ENCODE data around the gene ZNF831. TPM values are rescaled to one million over a fixed set of nuclear protein-coding genes. Genes with fewer than 3 reads are reported as not detected.

The ZNF831 gene
- polyA plus RNA-seq, 2 donors, result 0.09 to 0.16 TPM

DNA sequence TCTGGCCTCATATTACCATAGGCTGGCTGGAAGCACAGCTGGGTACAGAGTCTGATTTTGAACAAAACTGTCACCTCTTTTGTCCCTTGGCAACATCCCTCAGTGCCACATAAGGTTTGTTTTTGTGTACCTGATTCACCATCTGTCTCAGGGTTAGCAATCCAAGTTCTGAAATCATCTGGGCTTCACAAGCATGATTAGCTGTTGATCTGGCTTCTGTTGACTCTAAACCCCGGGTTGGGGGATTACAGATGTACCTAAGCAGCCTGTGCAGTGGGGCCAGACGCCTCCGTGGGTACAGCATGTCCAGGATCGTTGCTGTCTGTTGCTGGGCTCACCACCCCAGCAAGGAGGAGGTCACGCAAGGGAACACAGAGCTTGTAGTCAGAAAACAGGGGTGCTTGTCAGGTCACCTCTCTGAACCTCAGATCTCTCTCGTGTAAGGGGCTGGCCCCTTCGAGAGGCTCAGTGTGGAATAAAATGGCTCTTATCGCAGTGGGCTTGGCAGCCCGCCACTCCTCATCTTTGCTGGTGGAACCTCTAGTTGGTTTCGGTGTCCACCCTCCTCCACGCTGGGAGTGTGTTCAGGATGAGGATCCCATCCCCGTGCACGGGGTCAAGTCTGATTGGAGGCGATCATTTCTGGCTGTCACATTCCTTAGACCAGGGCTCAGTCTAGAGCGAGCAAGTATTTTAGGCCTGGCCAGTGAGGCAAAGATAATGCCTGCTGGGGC, 39.2 kb upstream of the ZNF831 start:
- H3K4me1 ChIP-seq (ENCODE audit: control insufficient read depth in 2 of 2, insufficient read depth in 2 of 2, low read length in 1 of 2), result peaks cover 0 to 3% of the 10 kb centered on the region in 2 donors
- no peaks in the 10 kb centered on the region for H3K9me3 ChIP-seq (ENCODE audit: control insufficient read depth in 2 of 2, insufficient read depth in 1 of 2, low read depth in 1 of 2, low read length in 1 of 2)
- H3K27ac ChIP-seq (ENCODE audit: low read depth in 2 of 2, low read length in 1 of 2), result no peak overlapping the region
- H3K4me3 ChIP-seq (ENCODE audit: low read depth in 1 of 2, low read length in 2 of 2), result no peak overlapping the region
- 91 to 92% methylated on average over 15 of the region's 15 CpGs for WGBS, 2 donors
- no peaks in the 10 kb centered on the region for H3K27me3 ChIP-seq (ENCODE audit: control insufficient read depth in 1 of 2, insufficient read depth in 2 of 2, low read length in 2 of 2)
- H3K36me3 ChIP-seq (ENCODE audit: control insufficient read depth in 2 of 2, insufficient read depth in 2 of 2, low read length in 1 of 2), result no peaks in the 10 kb centered on the region

DNA sequence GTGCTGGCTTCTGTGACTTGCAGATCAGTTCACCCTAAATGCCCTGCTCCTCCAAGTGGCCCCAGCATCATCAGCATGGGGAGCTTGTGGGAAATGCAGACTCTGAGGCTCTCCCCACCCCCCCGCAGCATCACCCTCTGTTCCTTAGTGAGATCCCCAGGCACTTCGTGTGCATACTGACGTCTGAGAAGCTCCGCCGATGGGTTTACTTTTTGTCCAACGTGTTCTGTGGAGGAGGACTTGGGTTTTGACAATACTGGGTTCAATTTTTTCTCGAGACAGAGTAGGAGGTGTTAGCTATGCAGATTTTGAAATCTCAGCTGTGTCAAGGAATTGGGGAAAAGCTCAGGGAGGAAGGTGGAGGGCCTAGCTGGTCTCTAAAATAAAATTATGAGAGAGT, 38.3 kb upstream of the ZNF831 start:
- H3K36me3 ChIP-seq (ENCODE audit: control insufficient read depth in 2 of 2, insufficient read depth in 2 of 2, low read length in 1 of 2), result no peaks in the 10 kb centered on the region
- H3K4me3 ChIP-seq (ENCODE audit: low read depth in 1 of 2, low read length in 2 of 2), result no peak overlapping the region
- peaks cover 0 to 3% of the 10 kb centered on the region in 2 donors for H3K4me1 ChIP-seq (ENCODE audit: control insufficient read depth in 2 of 2, insufficient read depth in 2 of 2, low read length in 1 of 2)
- no peaks in the 10 kb centered on the region for H3K9me3 ChIP-seq (ENCODE audit: control insufficient read depth in 2 of 2, insufficient read depth in 1 of 2, low read depth in 1 of 2, low read length in 1 of 2)
- H3K27me3 ChIP-seq (ENCODE audit: control insufficient read depth in 1 of 2, insufficient read depth in 2 of 2, low read length in 2 of 2), result no peaks in the 10 kb centered on the region
- 89 to 91% methylated on average over 7 of the region's 7 CpGs for WGBS, 2 donors
- no peak overlapping the region for H3K27ac ChIP-seq (ENCODE audit: low read depth in 2 of 2, low read length in 1 of 2)

DNA sequence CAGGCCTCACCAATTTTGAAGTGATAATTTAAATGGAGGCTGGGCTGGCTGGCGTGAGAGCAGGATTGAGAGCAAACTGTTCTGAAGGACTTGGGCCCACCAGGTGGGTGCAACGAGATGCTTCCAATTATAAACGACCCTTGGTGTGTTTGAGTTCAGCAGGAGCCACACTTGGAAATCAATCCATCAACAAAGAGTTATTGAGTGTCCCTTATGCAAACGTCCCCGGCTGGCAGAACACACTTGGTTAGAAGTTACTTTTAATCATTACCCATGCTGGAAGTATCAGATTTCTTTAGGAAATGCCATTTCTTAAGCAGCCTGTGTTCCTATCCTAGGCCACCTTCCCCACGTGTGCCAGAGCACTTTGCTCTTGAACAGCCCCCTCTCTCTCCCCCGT, 37.8 kb upstream of the ZNF831 start:
- Histone ChIP-seq H3K9me3 (ENCODE audit: control insufficient read depth in 2 of 2, insufficient read depth in 1 of 2, low read depth in 1 of 2, low read length in 1 of 2) (no peaks in the 10 kb centered on the region), H3K27ac (ENCODE audit: low read depth in 2 of 2, low read length in 1 of 2) (no peak overlapping the region), H3K4me1 (ENCODE audit: control insufficient read depth in 2 of 2, insufficient read depth in 2 of 2, low read length in 1 of 2) (peaks cover 0 to 3% of the 10 kb centered on the region in 2 donors), H3K4me3 (ENCODE audit: low read depth in 1 of 2, low read length in 2 of 2) (no peak overlapping the region), H3K36me3 (ENCODE audit: control insufficient read depth in 2 of 2, insufficient read depth in 2 of 2, low read length in 1 of 2) (no peaks in the 10 kb centered on the region), H3K27me3 (ENCODE audit: control insufficient read depth in 1 of 2, insufficient read depth in 2 of 2, low read length in 2 of 2) (no peaks in the 10 kb centered on the region)
- WGBS, 2 donors, result 57 to 71% methylated on average over 7 of the region's 7 CpGs

DNA sequence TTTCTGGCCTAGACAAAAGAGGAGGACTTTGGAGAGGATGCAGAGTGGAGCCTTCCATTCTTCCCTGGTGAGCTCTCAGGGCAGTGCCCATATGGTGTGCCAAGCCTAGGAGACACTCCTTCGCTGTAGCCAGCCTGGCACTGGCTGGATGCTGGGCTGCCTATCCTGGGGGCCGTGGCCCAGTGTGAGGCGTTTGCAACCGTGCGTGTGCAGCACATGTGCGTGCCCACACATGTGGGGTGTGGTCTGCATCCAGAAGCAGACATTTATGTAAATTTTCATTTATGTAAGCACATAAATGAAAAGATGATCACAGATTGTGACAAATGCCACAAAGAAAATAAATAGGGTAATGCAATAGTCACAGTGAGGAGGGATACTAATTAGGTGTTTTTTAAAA, 35.8 kb upstream of the ZNF831 start:
- Histone ChIP-seq H3K36me3 (ENCODE audit: control insufficient read depth in 2 of 2, insufficient read depth in 2 of 2, low read length in 1 of 2) (no peaks in the 10 kb centered on the region), H3K27me3 (ENCODE audit: control insufficient read depth in 1 of 2, insufficient read depth in 2 of 2, low read length in 2 of 2) (no peaks in the 10 kb centered on the region), H3K27ac (ENCODE audit: low read depth in 2 of 2, low read length in 1 of 2) (no peak overlapping the region), H3K9me3 (ENCODE audit: control insufficient read depth in 2 of 2, insufficient read depth in 1 of 2, low read depth in 1 of 2, low read length in 1 of 2) (no peaks in the 10 kb centered on the region), H3K4me3 (ENCODE audit: low read depth in 1 of 2, low read length in 2 of 2) (no peak overlapping the region), H3K4me1 (ENCODE audit: control insufficient read depth in 2 of 2, insufficient read depth in 2 of 2, low read length in 1 of 2) (no peaks in the 10 kb centered on the region)
- 57 to 80% methylated on average over 6 of the region's 6 CpGs for WGBS, 2 donors

DNA sequence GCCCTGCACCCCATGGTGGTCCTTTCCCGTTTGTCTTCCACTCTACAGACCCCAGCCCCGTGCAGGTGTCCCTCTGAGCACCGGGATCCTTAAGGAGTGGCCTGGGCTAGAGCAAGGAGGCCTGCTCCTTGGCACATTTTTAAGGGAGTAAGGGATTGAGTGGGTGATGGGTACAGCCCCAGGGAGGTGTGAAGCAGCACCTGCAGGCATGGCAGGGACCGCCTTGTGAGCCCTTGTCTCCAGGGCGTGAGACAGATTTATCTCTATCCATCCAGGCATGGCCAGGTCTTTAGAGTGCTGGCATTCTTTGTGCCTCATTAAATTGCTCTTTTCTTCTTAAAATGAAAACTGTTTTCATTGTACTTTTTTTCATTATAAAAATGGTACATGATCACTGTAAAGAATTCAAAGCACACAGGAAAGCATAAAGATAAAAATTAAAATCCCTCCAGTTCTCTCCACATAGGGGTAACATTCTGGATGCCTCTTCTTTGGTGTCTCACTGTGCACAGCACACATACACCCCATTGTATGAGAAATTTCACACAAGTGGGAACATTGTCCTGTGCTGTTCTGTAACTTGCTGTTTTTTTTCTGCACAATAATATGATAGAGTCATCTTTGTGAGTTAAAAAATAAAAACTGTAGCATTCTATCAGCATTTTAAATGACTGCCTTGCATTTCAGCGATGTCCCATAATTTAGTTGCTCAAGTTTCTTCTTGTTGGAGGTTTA, 31.9 kb upstream of the ZNF831 start:
- H3K4me3 ChIP-seq (ENCODE audit: low read depth in 1 of 2, low read length in 2 of 2), result no peak overlapping the region
- H3K27me3 ChIP-seq (ENCODE audit: control insufficient read depth in 1 of 2, insufficient read depth in 2 of 2, low read length in 2 of 2), result no peaks in the 10 kb centered on the region
- WGBS, 2 donors, result 61 to 66% methylated on average over 6 of the region's 6 CpGs
- H3K27ac ChIP-seq (ENCODE audit: low read depth in 2 of 2, low read length in 1 of 2), result no peak overlapping the region
- no peaks in the 10 kb centered on the region for H3K9me3 ChIP-seq (ENCODE audit: control insufficient read depth in 2 of 2, insufficient read depth in 1 of 2, low read depth in 1 of 2, low read length in 1 of 2)
- H3K4me1 ChIP-seq (ENCODE audit: control insufficient read depth in 2 of 2, insufficient read depth in 2 of 2, low read length in 1 of 2), result peaks cover 0 to 4% of the 10 kb centered on the region in 2 donors
- H3K36me3 ChIP-seq (ENCODE audit: control insufficient read depth in 2 of 2, insufficient read depth in 2 of 2, low read length in 1 of 2), result no peaks in the 10 kb centered on the region

DNA sequence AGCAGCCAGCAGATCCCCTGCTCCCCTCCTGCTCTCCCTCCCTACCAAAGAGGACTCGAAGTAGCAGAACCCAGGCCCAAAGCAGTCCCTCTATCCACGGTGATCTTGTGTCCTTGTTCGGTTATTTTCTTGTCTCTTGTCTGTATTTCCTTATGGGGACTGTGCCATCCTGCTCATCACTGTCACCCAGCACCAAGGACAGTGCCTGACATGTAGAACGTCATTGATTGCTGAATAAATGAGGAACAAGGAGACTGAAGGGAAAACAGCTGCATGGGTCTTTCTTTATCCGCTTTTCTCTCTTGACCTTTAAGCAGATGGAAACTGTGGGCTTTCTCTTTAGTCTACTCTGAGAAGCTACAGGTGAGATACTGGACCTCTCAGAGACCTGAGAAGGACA, 29.4 kb upstream of the ZNF831 start:
- Histone ChIP-seq H3K27me3 (ENCODE audit: control insufficient read depth in 1 of 2, insufficient read depth in 2 of 2, low read length in 2 of 2) (no peaks in the 10 kb centered on the region), H3K4me3 (ENCODE audit: low read depth in 1 of 2, low read length in 2 of 2) (no peak overlapping the region), H3K4me1 (ENCODE audit: control insufficient read depth in 2 of 2, insufficient read depth in 2 of 2, low read length in 1 of 2) (peaks cover 0 to 4% of the 10 kb centered on the region in 2 donors), H3K27ac (ENCODE audit: low read depth in 2 of 2, low read length in 1 of 2) (no peak overlapping the region), H3K36me3 (ENCODE audit: control insufficient read depth in 2 of 2, insufficient read depth in 2 of 2, low read length in 1 of 2) (no peaks in the 10 kb centered on the region), H3K9me3 (ENCODE audit: control insufficient read depth in 2 of 2, insufficient read depth in 1 of 2, low read depth in 1 of 2, low read length in 1 of 2) (no peaks in the 10 kb centered on the region)
- 79 to 82% methylated on average over 5 of the region's 5 CpGs for WGBS, 2 donors

DNA sequence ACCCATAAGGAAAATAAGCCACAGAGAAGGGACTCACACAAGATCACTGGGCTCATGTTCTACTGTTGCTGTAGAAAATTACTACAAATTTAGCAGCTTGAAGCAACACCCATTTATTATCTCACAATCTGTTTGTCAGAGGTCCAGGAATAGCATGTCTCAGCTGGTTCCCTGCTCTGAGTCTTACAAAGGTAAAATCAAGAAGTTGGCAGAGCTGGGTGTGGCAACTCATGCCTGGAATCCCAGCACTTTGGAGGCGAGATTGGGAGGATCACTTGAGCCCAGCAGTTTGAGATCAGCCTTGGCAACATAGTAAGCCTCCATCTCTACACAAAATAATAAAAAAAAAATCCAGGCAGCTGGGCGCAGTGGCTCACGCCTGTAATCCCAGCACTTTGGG, 28.5 kb upstream of the ZNF831 start:
- Histone ChIP-seq H3K27ac (ENCODE audit: low read depth in 2 of 2, low read length in 1 of 2) (no peak overlapping the region), H3K4me1 (ENCODE audit: control insufficient read depth in 2 of 2, insufficient read depth in 2 of 2, low read length in 1 of 2) (peaks cover 0 to 4% of the 10 kb centered on the region in 2 donors), H3K9me3 (ENCODE audit: control insufficient read depth in 2 of 2, insufficient read depth in 1 of 2, low read depth in 1 of 2, low read length in 1 of 2) (no peaks in the 10 kb centered on the region), H3K27me3 (ENCODE audit: control insufficient read depth in 1 of 2, insufficient read depth in 2 of 2, low read length in 2 of 2) (no peaks in the 10 kb centered on the region), H3K4me3 (ENCODE audit: low read depth in 1 of 2, low read length in 2 of 2) (no peak overlapping the region), H3K36me3 (ENCODE audit: control insufficient read depth in 2 of 2, insufficient read depth in 2 of 2, low read length in 1 of 2) (no peaks in the 10 kb centered on the region)
- 48 to 57% methylated on average over 3 of the region's 3 CpGs for WGBS, 2 donors

DNA sequence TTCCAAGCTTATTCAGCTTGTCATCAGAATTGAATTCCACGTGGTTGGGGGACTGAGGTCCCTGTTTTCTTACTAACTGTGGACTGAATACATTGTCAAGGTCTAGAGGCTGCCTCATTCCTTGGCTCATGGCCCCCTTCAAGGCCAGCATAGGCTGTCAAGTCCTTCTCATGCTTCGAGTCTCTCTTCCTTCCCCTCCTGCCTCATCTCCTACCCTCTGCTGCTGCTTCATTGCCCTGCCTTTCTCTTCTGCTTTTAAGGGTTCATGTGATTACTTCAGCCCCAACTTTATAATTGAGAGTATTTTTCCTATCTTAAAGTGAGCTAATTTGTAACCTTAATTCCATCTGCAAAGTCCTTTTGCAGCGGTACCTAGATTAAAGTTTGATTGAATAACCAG, 27.6 kb upstream of the ZNF831 start:
- Histone ChIP-seq H3K27ac (ENCODE audit: low read depth in 2 of 2, low read length in 1 of 2) (no peak overlapping the region), H3K4me1 (ENCODE audit: control insufficient read depth in 2 of 2, insufficient read depth in 2 of 2, low read length in 1 of 2) (peaks cover 0 to 4% of the 10 kb centered on the region in 2 donors), H3K27me3 (ENCODE audit: control insufficient read depth in 1 of 2, insufficient read depth in 2 of 2, low read length in 2 of 2) (no peaks in the 10 kb centered on the region), H3K36me3 (ENCODE audit: control insufficient read depth in 2 of 2, insufficient read depth in 2 of 2, low read length in 1 of 2) (no peaks in the 10 kb centered on the region), H3K4me3 (ENCODE audit: low read depth in 1 of 2, low read length in 2 of 2) (no peak overlapping the region), H3K9me3 (ENCODE audit: control insufficient read depth in 2 of 2, insufficient read depth in 1 of 2, low read depth in 1 of 2, low read length in 1 of 2) (no peaks in the 10 kb centered on the region)
- 68 to 74% methylated on average over 3 of the region's 3 CpGs for WGBS, 2 donors

DNA sequence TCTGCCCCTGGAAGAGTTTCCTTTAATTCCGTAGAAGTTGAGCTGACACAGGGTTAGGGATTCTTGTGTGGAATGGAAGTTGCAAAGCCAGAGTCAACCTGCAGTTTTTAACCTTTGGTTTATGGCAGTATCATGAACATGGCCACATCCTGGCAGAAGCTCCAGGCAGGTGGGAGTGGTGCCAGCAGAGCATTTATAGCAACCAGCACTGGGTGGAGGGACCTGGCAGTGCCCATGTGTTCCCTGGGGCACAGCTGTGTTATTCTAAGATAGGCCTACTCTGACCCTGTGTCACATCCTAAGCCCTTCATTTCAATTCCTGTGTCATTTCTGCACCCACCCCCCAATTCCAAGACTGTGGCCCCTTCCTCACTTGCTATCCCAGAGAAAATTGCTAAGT, 26.1 kb upstream of the ZNF831 start:
- Histone ChIP-seq H3K9me3 (ENCODE audit: control insufficient read depth in 2 of 2, insufficient read depth in 1 of 2, low read depth in 1 of 2, low read length in 1 of 2) (no peaks in the 10 kb centered on the region), H3K36me3 (ENCODE audit: control insufficient read depth in 2 of 2, insufficient read depth in 2 of 2, low read length in 1 of 2) (no peaks in the 10 kb centered on the region), H3K27me3 (ENCODE audit: control insufficient read depth in 1 of 2, insufficient read depth in 2 of 2, low read length in 2 of 2) (no peaks in the 10 kb centered on the region), H3K27ac (ENCODE audit: low read depth in 2 of 2, low read length in 1 of 2) (no peak overlapping the region), H3K4me3 (ENCODE audit: low read depth in 1 of 2, low read length in 2 of 2) (no peak overlapping the region), H3K4me1 (ENCODE audit: control insufficient read depth in 2 of 2, insufficient read depth in 2 of 2, low read length in 1 of 2) (peaks cover 0 to 4% of the 10 kb centered on the region in 2 donors)
- 53 to 67% methylated on average over 1 of the region's 1 CpG for WGBS, 2 donors
